Muscle of arm (tissue), 12 donors: Measurements from ENCODE around the gene RBMS3. TPM values are rescaled to one million over a fixed set of nuclear protein-coding genes. Genes with fewer than 3 reads are reported as not detected.

Experiments
- DNase-seq: peaks from one replicate; pipeline ENCODE4 v3.0.0-alpha.2; 2013
- polyA plus RNA-seq, 12 donors: library from polyadenylated mRNA; unstranded; fragments of 120-200 nt; gene quantifications; one replicate each; pipeline ENCODE4 v1.2.1, GENCODE V29; 2013; ENCODE audit not compliant: insufficient read length in 12 of 12

Gene RBMS3
- polyA plus RNA-seq, 12 donors, result 27.1 to 56.7 (median 31.2) TPM; not detected in 1

DNA sequence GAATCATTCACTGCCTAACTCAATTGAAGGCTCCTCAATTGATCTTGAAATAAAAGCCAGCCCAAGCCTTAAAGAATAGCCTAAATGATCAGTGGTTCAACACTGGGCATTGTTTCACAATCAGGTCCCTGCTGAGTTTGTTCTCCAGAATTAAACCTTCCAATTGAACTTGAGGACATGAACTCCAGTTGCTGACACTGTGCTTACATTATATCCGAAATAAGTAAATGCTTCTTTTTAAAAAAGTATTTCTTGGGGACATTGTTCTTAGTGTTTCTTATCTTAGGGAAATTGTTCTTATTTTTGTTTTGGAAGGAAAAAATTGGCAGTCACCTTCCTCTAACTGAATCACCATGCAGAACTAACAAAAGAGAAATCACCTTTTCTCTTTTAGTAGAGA lies 450.2 kb downstream of the RBMS3 start:
- no peak for DNase-seq

GRCh38 chr3:29741231-29741630 lies 460.4 kb downstream of the RBMS3 start:
- DNase-seq, result no peak

- no peak for DNase-seq
Measured at GRCh38 chr3:29745232-29745870, 464.5 kb downstream of the RBMS3 start.

GRCh38 chr3:29746163-29746760 lies 465.4 kb downstream of the RBMS3 start:
- DNase-seq, result no peak

- no peak for DNase-seq
Measured at GRCh38 chr3:29747991-29748390, 467.1 kb downstream of the RBMS3 start.

- DNase-seq, result no peak
Measured at GRCh38 chr3:29751647-29752314, 470.9 kb downstream of the RBMS3 start.

GRCh38 chr3:29754346-29754745 lies 473.5 kb downstream of the RBMS3 start:
- no peak for DNase-seq

- no peak for DNase-seq
Measured at GRCh38 chr3:29755416-29755815, 474.5 kb downstream of the RBMS3 start.

GRCh38 chr3:29757054-29757777 lies 476.3 kb downstream of the RBMS3 start:
- no peak for DNase-seq

- DNase-seq, result no peak
Measured at GRCh38 chr3:29758108-29758433, 477.2 kb downstream of the RBMS3 start.

- peak; percentile 81 for DNase-seq
Measured at GRCh38 chr3:29758434-29759322, 477.8 kb downstream of the RBMS3 start.

GRCh38 chr3:29759411-29760225 lies 478.7 kb downstream of the RBMS3 start:
- DNase-seq, result no peak

GRCh38 chr3:29760226-29760685 lies 479.4 kb downstream of the RBMS3 start:
- DNase-seq, result no peak

GRCh38 chr3:29761517-29761916 lies 480.6 kb downstream of the RBMS3 start:
- no peak for DNase-seq

DNA sequence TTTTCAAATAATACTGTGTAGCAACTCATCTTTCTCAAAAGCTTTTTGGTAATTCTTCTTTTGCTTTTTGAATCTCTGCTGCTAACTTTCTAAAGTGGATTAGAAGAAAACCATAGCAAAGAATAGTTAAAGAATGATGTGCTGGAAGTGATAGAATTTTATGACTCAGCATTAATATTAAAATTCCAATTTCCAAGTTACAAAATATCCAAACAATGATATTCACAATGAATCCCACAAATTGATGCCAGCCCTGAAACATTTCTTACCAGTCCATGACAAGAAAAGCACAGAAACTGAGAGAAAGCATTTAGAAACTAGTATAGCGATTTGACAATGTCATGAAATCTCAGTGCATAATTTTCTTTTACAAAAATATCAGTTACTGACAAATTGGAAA lies 482.2 kb downstream of the RBMS3 start:
- no peak for DNase-seq

DNA sequence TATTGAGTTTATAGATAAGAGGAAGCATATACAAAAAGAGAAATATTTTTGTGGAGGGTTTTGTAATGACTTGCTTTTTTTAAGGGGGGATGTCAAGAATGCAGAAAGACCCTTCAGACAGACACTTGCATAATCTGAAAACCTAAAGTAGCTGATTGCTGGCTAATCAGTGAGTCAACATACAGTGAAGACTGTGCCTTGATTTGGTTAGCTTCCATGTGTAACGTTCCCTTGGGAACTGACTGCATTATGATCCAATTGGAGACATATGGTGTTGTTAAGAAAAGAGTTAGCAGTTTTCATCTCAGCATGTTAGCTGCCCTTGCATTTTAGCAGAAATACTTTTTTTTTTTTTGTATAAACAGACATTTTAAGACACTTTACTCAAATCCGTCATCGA lies 483.2 kb downstream of the RBMS3 start:
- peak; percentile 65 for DNase-seq

DNA sequence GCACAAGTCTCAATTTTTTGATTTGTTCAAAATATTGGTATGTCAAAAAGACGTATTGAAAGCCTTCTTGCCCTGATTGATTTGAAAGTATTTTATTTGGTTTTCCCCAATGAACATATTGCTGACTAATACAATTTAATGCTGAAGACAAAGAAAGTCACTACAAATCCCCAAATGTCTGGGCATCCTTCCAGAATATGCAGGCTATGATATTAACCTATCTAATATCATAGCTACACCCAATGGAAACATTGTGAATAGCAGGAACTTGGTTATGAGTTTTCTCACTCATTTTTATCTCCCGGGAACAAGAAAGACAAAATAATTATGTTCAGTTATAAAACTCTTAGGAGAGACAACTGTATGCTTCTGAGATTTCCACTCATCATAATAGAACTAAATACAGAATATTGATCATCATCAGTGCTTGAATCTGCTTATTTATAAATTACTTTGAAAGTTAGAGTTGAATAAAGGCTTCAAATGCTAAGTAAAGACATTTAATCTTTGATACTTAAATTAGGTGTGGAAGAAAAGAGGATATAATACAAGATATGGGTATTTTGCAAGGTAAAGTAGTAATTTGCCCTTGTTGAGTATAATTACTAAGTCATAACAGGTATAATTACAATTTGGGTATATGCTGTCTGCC lies 483.9 kb downstream of the RBMS3 start:
- peak; percentile 86 for DNase-seq

- DNase-seq, result no peak
Measured at GRCh38 chr3:29771602-29772001, 490.7 kb downstream of the RBMS3 start.

DNA sequence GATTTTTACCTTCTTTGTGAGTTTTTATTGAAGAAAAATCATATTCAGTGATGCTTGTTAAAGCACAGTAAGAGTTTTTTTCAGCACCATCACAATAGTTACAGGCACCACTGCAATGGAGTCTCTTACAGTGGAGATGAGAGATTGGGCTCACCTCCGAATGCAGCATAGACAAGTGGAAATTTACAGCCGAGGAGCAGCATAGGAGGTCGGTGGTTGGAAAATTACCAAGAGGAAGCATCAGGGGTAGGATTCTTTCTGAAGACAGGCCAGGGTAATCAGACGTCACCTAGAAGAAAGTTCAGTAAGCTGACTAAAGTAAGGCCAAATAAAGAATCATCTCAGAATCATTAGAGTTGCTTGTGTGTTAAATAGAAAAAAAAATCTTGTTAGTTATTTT lies 491.6 kb downstream of the RBMS3 start:
- DNase-seq, result no peak

DNA sequence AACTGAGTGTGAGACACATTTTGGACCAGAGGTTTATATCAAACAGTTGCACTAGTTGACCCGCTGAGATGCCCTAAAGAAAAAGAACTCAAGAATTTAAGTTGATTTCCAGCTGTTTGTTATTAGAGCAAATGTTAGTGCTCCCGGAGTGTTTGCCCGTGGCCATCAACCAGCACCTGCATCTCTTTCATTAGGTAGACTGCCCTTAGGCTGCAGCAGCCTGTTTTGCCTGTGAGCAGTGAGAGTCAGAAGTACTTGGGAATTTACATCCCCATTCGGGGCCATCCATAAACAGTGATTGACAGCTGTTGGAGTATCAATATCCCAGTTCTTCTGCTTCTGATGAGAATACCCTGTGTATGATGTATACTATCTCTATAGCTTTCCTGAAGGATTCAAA lies 492.6 kb downstream of the RBMS3 start:
- no peak for DNase-seq
